ENCODE data around the gene MYO18B. TPM values are rescaled to one million over a fixed set of nuclear protein-coding genes. Genes with fewer than 3 reads are reported as not detected.

The MYO18B gene
- total and polyA plus RNA-seq, 2 of the 8 experiments (the other 6 are each of a cell fraction or from before 2014, with no cell fraction given), result 0.62 to 0.78 TPM

- TF ChIP-seq EP300 (IDR thresholded peaks at IDR 0.05; ENCODE audit: borderline replicate concordance in 1 of 2, low read depth in 2 of 2, low read length in 2 of 2) (no peak), POLR2A (IDR thresholded peaks at IDR 0.05; ENCODE audit: control extremely low read depth in 1 of 2, low read depth in 2 of 2, low read length in 2 of 2) (no peak), SAP30 (IDR thresholded peaks at IDR 0.05; ENCODE audit: insufficient read depth, insufficient replicate concordance, low read length) (no peak), PHF8 (conservative IDR thresholded peaks at IDR 0.05; ENCODE audit: low read depth, low read length) (no peak), FOSL1 (IDR thresholded peaks at IDR 0.05; ENCODE audit: insufficient read depth, low read depth, low read length) (no peak), NANOG (IDR thresholded peaks at IDR 0.05; ENCODE audit: insufficient read depth, low read depth, low read length, poor library complexity, severe bottlenecking) (no peak), CHD1 (IDR thresholded peaks at IDR 0.05; ENCODE audit: low read depth, low read length) (no peak)
Observed at GRCh38 chr22:25834490-25834889, 92.5 kb downstream of the MYO18B start (continued).
